Stimulated activated CD4-positive, alpha-beta T cell treated with anti-CD3 and anti-CD28 coated beads, Interleukin-4, amount 100 ng/mL, for 4 hours (primary cell): ENCODE results near the gene STARD10.

Experiments
- DNase-seq, 2 experiments: peaks; one replicate each; pipeline ENCODE4 v3.0.0-alpha.2; 2020

The STARD10 gene

DNA sequence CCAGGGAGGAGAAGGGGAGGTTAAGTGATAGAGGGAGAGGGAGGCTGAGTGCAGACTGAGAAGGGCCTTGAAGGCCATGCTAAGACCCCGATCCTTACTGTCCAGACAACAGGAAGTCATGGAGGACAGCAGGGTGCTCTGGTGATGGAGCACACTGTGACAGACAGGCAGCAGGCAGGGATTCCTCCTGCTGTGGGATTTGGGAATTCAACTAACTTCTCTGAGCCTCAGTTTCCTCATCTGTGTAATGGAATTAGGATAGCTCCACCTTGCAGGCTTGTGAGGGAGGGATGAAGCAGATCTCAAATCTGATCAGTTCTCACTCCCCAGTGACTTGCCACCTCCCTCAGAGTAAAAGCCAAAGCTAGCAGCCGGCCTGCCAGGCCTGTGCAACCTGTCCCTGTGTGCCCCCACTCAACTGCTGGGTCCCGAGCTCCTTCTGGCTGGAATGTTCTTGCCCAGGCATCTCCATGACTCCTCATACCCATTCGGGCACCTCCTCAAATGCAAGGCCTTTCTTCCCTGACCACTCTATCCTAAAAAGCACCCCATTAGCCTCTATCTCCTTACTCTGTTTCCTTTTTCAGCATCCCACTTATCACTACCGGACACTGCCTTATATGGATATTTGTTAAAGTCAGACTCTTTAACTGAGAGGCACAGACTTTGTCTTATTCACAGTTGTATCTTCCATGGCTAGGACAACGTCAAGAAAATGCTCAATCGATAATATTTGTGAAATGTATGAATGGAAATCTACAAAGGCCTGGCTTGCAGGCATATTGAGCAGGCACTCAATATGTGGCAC lies 51.1 kb downstream of the STARD10 start:
- DNase-seq, result no peak

DNA sequence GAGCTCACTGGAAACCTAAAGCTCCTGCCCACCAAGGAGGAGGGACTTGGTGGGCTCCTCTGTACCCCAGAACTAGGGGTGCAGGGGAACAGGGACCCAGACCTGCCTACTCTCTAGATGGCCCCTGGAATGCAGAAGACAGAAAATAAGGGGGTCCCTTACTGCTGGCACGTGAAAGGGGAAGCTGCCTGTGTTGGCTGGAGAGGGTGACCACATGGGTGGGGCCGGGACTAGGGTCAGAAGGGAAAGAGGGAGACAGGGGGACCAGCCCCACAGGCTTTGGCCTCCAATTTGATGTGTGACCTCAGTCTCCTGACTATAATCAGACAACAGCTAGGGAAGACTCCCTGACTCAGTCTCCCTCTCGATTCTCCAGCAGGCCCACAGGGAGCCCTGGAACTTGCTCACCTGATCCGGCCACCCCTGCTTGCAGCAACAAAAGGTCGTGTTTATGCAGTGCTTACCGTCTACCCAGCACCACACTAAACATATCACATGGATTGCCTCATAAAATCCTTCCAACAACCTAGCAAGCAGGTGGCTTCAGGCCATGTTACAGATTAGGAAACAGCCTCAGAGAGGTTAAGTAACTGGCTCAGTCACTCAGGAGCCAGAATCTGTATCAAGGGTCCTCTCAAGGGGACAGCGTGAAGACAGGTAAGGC lies 51.9 kb downstream of the STARD10 start:
- no peak for DNase-seq

DNA sequence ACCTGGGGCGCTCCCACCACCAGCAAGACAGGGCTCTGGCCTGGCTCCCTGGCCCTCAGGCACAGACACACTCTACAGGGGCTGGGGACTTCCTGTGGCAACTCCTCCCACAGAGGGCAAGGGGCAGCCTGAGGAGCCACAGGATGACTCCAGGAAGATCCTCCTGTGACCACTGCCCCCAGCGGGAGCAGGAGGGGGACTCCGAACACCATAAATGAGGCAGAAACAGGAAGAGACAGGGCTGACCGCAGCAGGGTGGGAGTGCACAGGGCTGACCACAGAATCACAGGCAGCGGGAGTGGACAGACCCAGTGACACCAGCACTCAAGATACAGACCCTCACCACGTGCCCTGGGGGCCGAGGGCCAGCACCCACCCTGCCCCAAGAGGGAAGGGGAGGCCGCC lies 52.4 kb downstream of the STARD10 start:
- no peak for DNase-seq

DNA sequence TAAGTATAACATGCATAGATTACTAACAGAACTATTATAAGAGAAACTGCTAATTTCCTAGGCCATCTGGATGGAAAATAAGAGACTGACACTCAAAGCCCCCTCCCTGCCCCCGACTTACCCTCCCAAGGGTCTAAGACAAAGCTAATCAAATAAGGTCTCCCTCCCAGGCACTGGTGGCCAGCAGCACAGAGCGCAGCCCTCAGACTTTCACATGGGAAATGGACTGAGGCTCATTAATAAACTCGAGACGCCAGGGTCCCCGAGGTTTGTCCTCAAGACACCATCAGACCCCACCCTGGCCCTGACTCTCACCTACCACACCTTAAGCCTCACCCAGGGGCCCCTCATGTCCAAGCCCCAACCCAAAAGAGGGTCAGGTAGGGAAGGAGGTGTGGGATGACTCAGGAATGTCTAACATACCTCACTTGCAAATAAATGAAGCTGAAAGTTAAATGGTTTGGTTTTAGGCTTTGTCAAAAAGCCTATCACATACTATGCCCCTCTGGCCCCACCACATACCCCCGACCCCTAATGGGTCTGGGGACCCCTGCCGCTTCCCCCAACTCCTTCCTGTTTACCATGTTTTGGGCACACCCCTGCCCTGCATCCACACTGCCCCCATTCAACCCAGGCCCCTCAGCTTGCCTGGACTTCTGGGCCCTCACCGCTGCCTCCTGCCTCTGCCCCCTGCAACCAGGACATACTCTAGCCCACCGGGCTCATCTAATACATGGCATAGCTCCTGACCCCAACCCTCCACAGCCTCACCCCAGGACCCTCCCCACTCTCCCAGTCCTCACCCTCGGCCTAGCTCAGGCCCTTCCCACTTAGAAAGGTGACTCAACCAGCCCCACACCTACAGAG lies 53.1 kb downstream of the STARD10 start:
- no peak for DNase-seq

DNA sequence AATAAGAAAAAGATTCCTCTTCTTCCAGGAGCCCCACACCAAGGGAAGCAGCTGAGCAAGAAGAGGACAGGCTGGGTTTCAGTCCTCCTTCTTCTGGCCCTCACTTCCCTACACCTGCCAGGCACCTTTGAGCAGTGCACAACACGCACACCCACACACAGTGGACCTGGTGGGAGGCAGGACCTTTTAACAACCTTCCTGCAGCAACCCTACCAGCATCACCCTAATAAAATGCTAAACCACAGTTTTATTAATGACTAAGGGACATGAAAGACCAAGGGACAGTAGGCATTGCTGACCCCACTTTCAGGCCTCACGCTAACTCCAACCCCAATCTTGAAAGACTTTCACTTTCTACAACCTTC lies 53.8 kb downstream of the STARD10 start:
- DNase-seq, result no peak

DNA sequence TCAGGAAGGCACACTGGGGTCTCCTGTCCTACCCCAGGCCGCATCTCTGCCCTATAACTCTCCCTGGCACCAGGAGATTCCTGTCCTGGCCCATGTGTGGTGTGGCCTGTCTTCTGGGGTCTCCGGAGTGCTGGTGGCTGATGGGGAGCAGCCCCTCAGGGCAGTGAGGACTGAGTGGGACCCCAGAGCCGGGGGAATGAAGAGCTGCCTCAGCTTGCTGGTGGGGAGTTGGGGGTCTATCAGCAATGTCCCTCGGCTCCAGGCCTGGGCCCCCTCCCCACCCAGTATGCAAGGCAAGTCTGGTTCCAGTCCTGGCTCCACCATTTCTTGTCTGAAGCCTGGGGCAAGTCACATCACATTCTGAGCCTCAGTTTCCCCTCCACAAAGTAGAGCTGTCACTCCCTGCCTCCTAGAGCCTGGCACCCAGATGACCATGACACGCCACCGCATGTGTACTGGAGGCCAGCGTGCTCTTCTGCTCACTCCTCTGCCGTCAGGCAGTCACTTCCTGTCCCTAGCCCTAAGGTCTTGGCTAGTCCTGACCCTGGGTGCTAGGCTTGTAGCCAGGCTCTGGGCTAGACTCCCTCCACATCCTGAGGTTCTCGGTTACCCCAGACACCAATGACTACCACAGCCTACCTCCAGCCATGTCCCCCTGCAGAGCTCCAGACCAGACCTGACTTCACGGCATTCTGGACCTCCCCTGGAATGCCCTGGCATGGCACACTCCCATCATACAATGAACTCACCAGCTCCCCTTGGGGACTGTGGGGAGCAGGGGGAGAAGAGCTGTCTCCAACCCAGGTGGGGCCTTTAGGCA lies 54.4 kb downstream of the STARD10 start:
- DNase-seq, result no peak

DNA sequence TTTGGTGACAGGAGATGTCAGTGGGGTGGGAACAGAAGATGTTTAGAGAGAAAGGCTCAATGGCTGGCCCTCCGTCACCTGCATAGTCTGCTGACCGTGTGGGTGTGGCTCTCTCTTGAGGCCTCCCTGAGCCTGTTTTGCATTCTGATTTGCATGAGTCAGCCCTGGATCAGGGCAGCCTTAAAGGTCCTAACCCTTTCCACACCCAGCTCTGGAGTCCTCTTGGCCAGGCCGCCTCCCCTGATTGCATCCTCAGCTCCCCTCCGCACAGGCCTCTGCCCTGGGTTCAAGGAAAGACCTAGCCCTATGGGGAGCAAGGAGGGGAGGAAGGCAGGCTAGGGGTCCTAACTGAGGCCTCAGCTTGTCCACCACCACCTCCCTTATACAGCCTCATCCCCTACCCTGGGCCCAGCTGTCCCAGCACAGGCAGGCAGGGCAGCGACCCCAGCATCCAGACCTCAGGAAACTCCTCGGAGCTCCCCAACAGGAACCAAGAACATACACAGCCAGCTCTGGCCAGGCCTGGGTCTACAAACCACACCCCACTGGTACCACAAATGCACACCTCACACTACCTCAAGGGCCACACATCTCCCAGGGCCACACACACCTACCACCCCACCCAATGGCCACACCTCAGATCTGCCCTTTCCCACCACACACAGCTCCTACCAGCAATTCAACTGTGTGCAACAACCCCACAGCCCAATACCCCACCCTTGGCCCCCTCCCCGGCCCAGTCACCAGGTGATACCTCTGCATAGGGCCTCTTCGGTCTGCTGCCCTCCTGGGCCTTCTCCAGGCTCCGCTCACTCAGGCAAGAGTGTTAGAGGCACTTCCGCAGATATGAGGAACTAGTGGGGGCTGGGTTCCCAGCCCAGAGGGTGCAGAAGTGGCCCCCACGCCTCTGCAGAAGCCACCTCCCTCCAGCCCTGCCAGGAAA lies 55.4 kb downstream of the STARD10 start:
- no peak for DNase-seq

DNA sequence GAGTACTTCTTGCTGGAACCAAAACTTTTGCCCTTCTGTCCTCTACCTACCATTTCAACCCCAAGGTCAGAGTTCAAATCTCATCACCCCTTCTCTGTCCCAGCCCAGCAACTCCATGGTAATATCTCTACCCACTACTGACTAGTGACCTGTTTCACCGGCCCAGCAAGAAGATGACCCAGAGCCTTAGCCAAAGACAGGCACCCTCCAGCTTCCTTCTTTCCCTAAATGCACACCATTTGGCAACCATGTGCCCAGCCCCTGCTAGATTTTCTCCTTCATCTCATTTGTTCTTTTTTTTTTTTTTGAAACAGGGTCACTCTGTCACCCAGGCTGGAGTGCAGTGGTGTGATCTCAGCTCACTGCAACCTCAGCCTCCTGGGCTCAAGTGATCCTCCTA lies 56.5 kb downstream of the STARD10 start:
- no peak for DNase-seq

DNA sequence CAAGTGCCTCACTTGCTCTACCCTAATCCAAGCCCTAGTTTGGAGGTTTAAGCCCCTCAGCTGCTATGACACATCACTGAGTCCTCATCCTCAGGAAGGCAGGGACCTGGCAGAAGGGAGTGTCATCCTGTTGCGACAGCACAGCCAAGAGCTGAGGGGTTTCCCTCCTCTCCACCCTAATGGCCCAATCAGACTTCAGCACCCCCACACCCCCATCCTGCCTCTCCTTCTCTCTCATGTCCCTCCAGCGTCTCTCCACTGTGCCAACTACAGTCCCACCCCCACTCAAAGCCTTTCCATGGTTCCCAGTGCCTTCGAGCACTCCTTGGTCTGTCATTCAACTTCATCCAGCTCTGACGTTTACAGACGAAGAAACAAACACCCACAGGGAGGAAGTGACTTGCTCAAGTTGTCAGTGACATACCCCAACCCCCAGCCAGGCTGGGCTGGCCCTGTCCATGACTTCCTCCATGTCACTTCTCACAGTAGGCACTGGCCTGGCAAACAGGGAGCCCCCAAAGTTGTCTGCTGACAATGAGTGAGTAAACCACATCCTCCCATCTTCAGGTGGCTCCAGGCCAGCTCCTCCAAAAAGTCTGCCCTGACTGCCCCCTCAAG lies 57.3 kb downstream of the STARD10 start:
- peak; percentile 36 to 62 for DNase-seq

DNA sequence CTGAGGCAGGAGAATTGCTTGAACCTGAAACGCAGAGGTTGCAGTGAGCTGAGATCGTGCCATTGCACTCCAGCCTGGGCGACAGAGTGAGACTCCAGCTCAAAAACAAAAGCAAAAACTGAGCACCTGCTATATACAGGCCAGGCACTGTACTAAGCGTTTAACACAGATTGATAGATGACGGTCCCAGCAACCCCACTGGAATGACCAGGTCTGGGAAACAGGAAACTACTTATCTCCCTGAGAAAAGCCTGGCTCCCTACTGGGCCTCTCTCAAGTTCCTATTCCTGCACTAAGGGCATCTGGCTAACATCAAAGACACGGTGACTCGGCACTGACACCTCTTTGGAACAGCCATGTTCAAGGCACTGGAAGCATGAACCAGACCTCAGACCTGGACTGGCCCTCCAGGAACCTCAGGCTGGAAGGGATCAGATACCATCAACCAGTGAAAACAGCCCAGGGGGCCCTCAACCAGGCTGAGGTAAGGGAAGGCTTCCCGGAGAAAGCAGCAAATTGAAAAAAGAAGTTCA lies 58.3 kb downstream of the STARD10 start:
- DNase-seq, result no peak

DNA sequence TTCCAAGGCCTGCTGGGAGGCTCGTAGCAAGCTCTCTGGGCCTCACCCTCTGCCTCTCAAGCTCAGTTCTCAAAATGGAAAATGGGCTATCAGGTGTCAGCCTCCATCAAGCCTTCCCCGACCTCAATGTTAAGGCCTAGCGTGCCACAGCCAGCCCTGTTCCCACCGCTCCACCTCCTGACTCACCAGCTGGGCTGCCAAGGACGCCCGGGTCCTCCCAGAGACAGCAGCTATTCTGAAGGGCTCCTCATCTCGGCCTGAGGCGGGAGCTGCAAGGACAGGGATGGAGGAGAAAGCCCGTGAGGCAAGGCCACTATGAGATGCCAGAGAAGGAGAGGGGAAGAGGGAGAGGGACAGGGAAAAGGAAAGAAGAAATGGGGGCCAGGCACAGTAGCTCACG lies 61.5 kb downstream of the STARD10 start:
- DNase-seq, result no peak

DNA sequence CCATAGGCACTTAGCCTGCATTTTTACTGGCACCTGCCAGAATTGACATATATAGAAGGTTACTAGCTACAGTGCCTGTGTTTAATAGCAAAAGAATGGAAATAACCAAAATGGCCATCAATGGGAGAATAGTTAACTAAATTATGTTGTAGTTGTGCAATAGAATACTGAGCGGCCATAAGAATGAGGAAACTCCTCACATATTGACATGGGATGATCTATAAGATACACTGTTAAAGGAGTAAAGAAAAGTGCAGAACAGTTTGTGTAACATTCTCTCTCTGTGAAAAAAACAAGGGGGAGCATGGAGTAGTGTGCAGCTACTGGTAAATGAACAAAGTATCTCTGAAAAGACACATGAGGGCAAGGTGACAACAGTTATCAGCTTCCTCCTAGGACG lies 63.1 kb downstream of the STARD10 start:
- DNase-seq, result no peak

DNA sequence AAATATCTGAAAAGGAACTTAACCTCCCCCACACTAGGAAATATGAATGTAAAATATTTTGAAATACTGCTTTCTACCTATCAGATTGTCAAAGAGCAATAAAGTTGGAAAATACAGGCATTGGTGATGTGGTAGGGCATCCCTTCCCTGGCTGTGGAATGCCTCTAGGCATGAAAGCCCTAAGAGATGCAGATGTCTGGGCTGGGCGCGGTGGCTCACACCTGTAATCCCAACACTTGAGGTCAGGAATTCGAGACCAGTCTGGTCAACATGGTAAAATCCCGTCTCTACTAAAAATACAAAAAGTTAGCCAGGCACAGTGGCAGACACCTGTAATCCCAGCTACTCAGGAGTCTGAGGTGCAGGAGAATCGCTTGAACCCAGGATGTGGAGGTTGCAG lies 63.6 kb downstream of the STARD10 start:
- DNase-seq, result no peak

DNA sequence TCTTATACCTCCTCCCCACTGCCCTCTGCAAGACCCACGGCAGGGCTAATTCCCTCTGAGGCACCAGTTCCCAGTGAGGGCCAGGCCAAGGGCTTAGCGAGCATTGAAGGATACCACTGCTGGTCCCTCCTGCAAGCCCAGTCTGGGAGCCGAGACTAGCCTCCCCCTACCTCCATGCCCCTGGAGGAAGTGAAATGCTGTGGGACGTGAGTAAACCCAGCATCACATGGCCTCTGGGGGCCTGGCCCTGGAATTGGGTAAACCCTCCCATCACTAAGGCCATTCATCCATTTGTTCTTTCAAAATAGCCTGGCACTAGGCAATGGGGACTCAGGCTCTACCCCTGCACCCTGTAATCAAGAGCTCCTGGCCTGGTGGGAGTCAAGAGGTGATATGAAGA lies 66.3 kb downstream of the STARD10 start:
- DNase-seq, result no peak

DNA sequence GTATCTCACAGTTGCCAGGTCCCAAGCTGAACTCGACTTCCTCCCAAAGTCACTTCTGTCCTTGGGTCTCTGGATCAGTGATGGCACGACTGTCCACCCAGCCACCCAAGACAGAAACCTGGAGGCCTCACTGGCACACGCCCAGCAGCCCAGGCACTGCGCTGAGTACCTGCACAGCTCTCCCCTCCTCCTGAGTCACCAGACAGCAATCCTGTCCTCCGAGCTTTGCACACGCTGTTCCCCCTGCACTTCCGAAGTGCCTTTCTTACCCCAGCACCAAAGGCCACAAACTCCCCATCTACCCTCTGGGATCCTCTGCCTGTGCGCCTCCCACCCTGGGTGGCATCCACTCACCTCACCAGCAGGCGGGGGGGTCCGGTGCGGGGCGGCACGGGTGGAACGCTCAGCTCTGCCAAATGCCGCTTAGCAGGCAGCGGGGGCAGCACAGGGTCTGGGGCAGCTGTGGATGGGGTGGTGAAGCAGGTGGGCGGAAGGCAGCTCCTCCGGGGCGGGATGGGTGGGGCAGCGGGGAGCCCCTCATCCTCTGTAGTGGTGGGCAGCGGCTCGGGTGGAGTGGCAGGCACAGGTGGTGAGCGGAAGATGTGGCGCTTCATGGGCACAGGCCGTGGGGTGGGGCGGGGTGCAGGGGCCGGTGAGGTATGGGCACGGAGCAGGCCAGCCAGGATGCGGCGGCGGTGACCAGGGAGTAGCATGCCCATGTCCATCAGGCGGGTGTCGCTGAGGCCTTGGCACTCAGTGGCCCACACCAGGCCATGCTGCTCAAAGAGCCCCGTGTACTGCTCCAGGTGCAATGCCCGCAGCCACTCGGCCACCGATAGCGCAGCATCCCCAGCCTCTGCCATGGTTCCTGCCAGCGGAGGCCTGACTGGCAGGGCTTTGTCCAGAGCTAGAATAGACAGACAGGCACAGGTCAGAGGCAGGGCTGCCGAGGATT lies 67.3 kb downstream of the STARD10 start:
- no peak for DNase-seq

DNA sequence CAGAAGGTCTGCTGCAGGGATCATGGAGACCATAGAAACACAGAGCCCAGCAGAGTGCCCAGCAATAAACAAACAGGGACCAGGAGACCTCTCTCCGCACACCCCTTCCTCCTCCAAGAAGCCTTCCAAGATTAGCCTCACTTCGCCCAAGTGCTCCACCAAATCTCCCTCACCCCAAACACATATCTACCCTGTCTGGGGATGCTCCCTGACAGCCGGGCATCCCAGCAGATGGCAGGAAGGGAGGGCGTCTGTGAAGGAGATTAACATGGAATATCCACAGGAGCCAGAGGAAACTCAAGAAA lies 68.2 kb downstream of the STARD10 start:
- DNase-seq, result no peak

DNA sequence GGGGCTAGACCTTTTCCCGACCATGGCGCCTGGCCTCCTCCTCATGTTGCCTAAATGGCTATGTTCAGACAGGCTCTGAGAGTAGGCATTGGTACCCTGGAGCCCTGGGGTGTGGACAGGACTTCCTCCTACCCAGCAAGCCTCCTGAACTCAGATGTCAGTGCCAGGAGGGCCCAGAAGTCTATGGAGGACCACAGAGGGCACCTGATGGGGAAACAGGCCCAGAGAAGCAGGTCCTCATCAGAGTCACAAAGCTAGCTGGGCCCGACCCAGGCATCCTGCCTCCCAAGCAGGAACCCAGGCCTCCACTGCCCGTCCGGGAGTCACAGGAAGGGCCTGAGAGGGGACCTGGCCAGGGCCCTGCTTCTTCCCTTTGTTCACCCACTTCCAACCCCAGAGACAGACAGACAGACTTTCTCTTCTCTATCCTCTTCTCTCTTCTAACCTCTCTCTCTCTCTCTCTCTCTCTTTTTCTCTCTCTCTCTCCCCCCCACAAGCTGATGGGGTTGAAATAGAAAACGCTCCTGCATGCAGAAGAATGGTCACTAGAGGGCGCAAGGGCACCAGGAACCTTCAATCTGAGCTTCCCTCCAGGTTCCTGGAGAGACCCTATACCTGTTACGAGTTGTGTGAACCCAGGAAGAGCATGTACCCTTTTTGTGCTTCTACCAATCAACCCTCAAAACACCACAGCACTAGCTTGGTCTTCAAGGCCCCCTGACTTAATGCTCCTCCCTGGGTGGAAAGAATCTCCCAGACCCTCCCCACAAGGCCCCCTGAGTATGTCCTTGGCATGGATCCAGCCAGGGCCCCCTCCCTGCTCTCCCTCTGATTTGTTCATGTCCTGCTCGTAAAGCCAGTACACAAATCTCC lies 68.8 kb downstream of the STARD10 start:
- DNase-seq, result peak; percentile 65 to 71

DNA sequence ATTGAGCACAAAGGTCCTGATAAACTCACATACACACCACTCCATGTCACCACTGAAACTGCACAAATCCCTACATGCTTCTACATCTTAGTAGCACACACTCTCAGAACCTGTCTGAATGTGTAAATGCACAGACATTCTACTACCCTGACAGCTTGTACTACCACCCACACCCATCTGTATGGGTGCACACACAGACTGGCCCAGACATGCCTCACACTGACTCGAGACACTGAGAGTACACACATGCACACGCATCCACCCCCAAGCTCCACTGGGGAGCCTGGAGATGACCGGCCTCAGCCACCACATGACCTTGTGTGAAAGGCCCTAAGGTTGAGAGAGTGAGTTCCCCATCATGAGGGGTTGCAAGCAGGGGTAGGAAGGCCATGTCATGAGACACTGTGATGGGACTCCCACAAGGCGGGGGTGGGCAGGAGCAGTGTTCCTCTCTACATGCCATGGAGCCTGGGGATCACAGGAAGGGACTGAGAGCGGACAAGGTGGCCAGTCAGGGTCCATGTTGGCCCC lies 69.8 kb downstream of the STARD10 start:
- no peak for DNase-seq

DNA sequence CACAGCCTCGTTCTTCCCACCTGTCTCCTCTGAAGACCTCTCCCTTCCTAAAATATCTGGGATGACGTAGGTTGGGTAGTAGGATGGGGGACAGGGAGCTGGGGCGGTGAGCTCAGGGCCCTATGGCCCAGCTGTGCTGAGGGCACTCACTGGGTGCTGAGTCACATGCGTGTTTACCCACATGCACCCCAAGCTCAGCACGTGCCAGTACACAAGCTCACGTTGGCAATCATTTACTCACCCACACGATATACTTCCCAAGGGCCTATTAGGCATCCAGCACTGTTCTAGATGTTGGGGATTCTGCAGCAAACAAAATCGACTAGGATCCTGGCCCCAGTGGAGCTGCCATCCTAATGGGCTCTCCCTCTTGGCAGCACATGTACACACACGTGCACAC lies 70.3 kb downstream of the STARD10 start:
- DNase-seq, result no peak
